GM12878 (cell line): ENCODE measurements around the gene RBM10. TPM values are rescaled to one million over a fixed set of nuclear protein-coding genes. Genes with fewer than 3 reads are reported as not detected.

Source experiments
- ATAC-seq: fragments of 200-7000 bp; cut with Tn5 transposase; 3 replicates; pipeline ENCODE4 v1.9.1; 2020; ENCODE audit warnings: mild to moderate bottlenecking, moderate library complexity
- BruUV-seq: library from RNA; stranded (reverse); fragments of 400-500 nt; replicated peaks from 2 replicates; lab custom pipeline; 2021; lab: Mats Ljungman, UMichigan
- CTCF ChIA-PET: fragments of 300-600 bp; sonication (Branson Sonifier 250); formaldehyde crosslinking; extraction: SDS; loops from one replicate; lab custom pipeline; 2021; ENCODE audit warnings: inconsistent platforms; lab: Yijun Ruan, JAX
- POLR2A ChIA-PET: fragments of 350-600 bp; formaldehyde crosslinking; extraction: SDS; loops from one replicate; lab custom pipeline; 2021; ENCODE audit warnings: inconsistent platforms; lab: Charles Lee
- RAD21 ChIA-PET: fragments of 300-600 bp; sonication (Branson Sonifier 250); formaldehyde crosslinking; loops from one replicate; lab custom pipeline; 2023; ENCODE audit warnings: antibody characterized with exemption; ENCODE audit not compliant: unreplicated experiment; lab: Charles Lee
- SMC1A ChIA-PET: fragments of 300-600 bp; sonication (Branson Sonifier 250); formaldehyde crosslinking; loops from one replicate; lab custom pipeline; 2023; ENCODE audit not compliant: unreplicated experiment, uncharacterized antibody; lab: Charles Lee
- DNase-seq: peaks from one replicate; pipeline ENCODE4 v3.0.0-alpha.2; 2011; ENCODE audit warnings: low read depth, low spot score
- FAIRE-seq: peaks from 3 replicates; lab custom pipeline; 2011; peaks lifted over from hg19 to GRCh38; lab: Jason Lieb, UNC
- H2AFZ ChIP-seq: 2 replicates; pipeline ENCODE4 v1.6.0; 2011; ENCODE audit warnings: low read depth, low read length, control low read depth; ENCODE audit not compliant: control insufficient read depth
- H3K27ac ChIP-seq: 2 replicates; pipeline ENCODE4 v1.5.1; 2011; ENCODE audit warnings: control low read depth; ENCODE audit not compliant: control insufficient read depth, insufficient read depth
- H3K27me3 ChIP-seq, 2 experiments: replicated peaks in 1 of 2; 2 replicates each; pipeline versions ENCODE4 v1.6.0 to v1.6.1; 2011; ENCODE audit warnings: low read length in 1 of 2; ENCODE audit not compliant: control insufficient read depth in 2 of 2, insufficient read depth in 2 of 2
- H3K36me3 ChIP-seq, 2 experiments: 2 replicates each; pipeline ENCODE4 v1.5.1; 2011; ENCODE audit warnings: low read length in 1 of 2; ENCODE audit not compliant: control insufficient read depth in 2 of 2, insufficient read depth in 2 of 2
- H3K4me1 ChIP-seq: 2 replicates; pipeline ENCODE4 v1.6.1; 2011; ENCODE audit warnings: mild to moderate bottlenecking, low read length, moderate library complexity, mixed read lengths; ENCODE audit not compliant: control insufficient read depth, insufficient read depth
- H3K4me2 ChIP-seq: 2 replicates; pipeline ENCODE4 v1.6.0; 2011; ENCODE audit warnings: control low read depth; ENCODE audit not compliant: control insufficient read depth, insufficient read depth
- H3K4me3 ChIP-seq: fragments of 200-600 bp; sonication (generic); 2 replicates; pipeline ENCODE4 v1.5.1; 2016
- H3K79me2 ChIP-seq: 2 replicates; pipeline ENCODE4 v1.6.0; 2011; ENCODE audit warnings: low read length; ENCODE audit not compliant: control insufficient read depth, insufficient read depth
- H3K9ac ChIP-seq: 2 replicates; pipeline ENCODE4 v1.8.0; 2011; ENCODE audit warnings: low read length, control low read depth, mixed read lengths; ENCODE audit not compliant: control insufficient read depth, insufficient read depth
- H3K9me3 ChIP-seq: replicated peaks from 3 replicates; pipeline ENCODE4 v1.5.1; 2011; ENCODE audit warnings: mild to moderate bottlenecking, low read length; ENCODE audit not compliant: control insufficient read depth, insufficient read depth
- H4K20me1 ChIP-seq: 2 replicates; pipeline ENCODE4 v1.6.0; 2011; ENCODE audit not compliant: control insufficient read depth, insufficient read depth
- BRCA1 ChIP-seq: IDR thresholded peaks from 2 replicates; pipeline ENCODE4 v1.6.1; 2011; ENCODE audit warnings: low read depth, low read length, improper control_type of control experiment
- CHD4 ChIP-seq: fragments of 200-600 bp; sonication (generic); IDR thresholded peaks from 2 replicates; pipeline ENCODE4 v1.6.1; 2016; ENCODE audit warnings: mild to moderate bottlenecking
- ETV6 ChIP-seq, 2 experiments: fragments of 450-650 bp in 1 of 2; IDR thresholded peaks in 1 of 2; conservative IDR thresholded peaks in 1 of 2; 2 replicates each; pipeline ENCODE4 v1.6.1; 2014; ENCODE audit warnings: antibody characterized with exemption in 1 of 2, borderline replicate concordance in 1 of 2, low read depth in 1 of 2, mild to moderate bottlenecking in 1 of 2, moderate library complexity in 1 of 2
- HDAC2 ChIP-seq: fragments of 200-600 bp; sonication (generic); IDR thresholded peaks from 2 replicates; pipeline ENCODE4 v1.6.1; 2017
- KLF5 ChIP-seq: fragments of 450-650 bp; IDR thresholded peaks from 2 replicates; pipeline ENCODE4 v1.6.1; 2014; ENCODE audit warnings: mild to moderate bottlenecking; ENCODE audit not compliant: partially characterized antibody
- MYC ChIP-seq: IDR thresholded peaks from 2 replicates; pipeline ENCODE4 v1.6.1; 2011; ENCODE audit warnings: mild to moderate bottlenecking, low read length, moderate library complexity, inconsistent platforms; ENCODE audit not compliant: insufficient read depth, insufficient replicate concordance, insufficient read length, severe bottlenecking
- NFXL1 ChIP-seq: fragments of 450-650 bp; IDR thresholded peaks from 2 replicates; pipeline ENCODE4 v1.6.1; 2017; ENCODE audit warnings: antibody characterized with exemption, mild to moderate bottlenecking, borderline replicate concordance
- NR2F1 ChIP-seq: fragments of 450-650 bp; conservative IDR thresholded peaks from 2 replicates; pipeline ENCODE4 v1.6.1; 2017; ENCODE audit warnings: mild to moderate bottlenecking
- POLR2AphosphoS2 ChIP-seq: IDR thresholded peaks from 2 replicates; pipeline ENCODE4 v1.6.1; 2011; ENCODE audit warnings: low read depth, mild to moderate bottlenecking, low read length, improper control_type of control experiment, moderate library complexity
- SIN3A ChIP-seq: IDR thresholded peaks from 2 replicates; pipeline ENCODE4 v1.6.1; 2012; ENCODE audit warnings: low read depth, low read length, improper control_type of control experiment
- SREBF1 ChIP-seq: IDR thresholded peaks from 2 replicates; pipeline ENCODE4 v1.6.1; 2012; ENCODE audit warnings: mild to moderate bottlenecking, low read length
- WGBS: methylation state at CpG from one replicate; pipeline ENCODE4 v1.1.6; 2016; ENCODE audit warnings: low lambda C conversion rate; ENCODE audit not compliant: insufficient replicate concordance, insufficient coverage; ENCODE audit errors: missing lambda C conversion rate; 5-methylcytosine and 5-hydroxymethylcytosine counted together
- in situ Hi-C: fragments of 300-500 bp; cut with MboI; formaldehyde crosslinking; loops from 9 replicates; pipeline ENCODE4 v1.14.3; 2018; ENCODE audit warnings: mixed read lengths
- intact Hi-C: fragments of 100-400 bp; cut with micrococcal nuclease; formaldehyde crosslinking; loops from one replicate; pipeline ENCODE4 v1.14.2; 2022; ENCODE audit not compliant: unreplicated experiment
- polyA plus RNA-seq, 11 experiments: library from polyadenylated mRNA; depleted of rRNA in 4 of 11; unstranded in 6 of 11; stranded (reverse) in 5 of 11; fragments of >200 nt; fragmentation: Nextera tagmentation in 4 of 11; fragmentation: Illumina TruSeq in 1 of 11; extraction: Ambion mirVana in 4 of 11; extraction: Trizol in 1 of 11; gene quantifications; 1 replicate in 1 of 11; 2 replicates in 10 of 11; pipeline versions ENCODE4 v1.2.1 to v1.2.3, GENCODE V29; 2011 to 2016; ENCODE audit warnings: inconsistent platforms in 2 of 11, missing spikeins in 2 of 11, low read depth in 1 of 11
- total RNA-seq, 4 experiments: library from RNA; depleted of rRNA in 3 of 4; stranded (reverse); fragments of >200 nt in 3 of 4; fragmentation: Illumina TruSeq in 1 of 4; extraction: Trizol in 1 of 4; gene quantifications; 2 replicates each; pipeline versions ENCODE4 v1.2.1 to v1.2.3, GENCODE V29; 2013 to 2021
- TF ChIP-seq, protein P1 (sequence below): fragments of 450-650 bp; IDR thresholded peaks from 2 replicates; pipeline ENCODE4 v1.6.1; 2017; ENCODE audit warnings: mild to moderate bottlenecking
- TF ChIP-seq, protein P2 (sequence below): IDR thresholded peaks from 2 replicates; pipeline ENCODE4 v1.6.1; 2011; ENCODE audit warnings: borderline replicate concordance, low read depth, mild to moderate bottlenecking, moderate library complexity, mixed read lengths, low read length; ENCODE audit not compliant: insufficient read depth; ENCODE audit errors: extremely low read length
- TF ChIP-seq, protein P3 (sequence below): fragments of 450-650 bp; conservative IDR thresholded peaks from 2 replicates; pipeline ENCODE4 v1.6.1; 2017; ENCODE audit warnings: mild to moderate bottlenecking, moderate library complexity
- TF ChIP-seq, protein P4 (sequence below): fragments of 450-650 bp; IDR thresholded peaks from 2 replicates; pipeline ENCODE4 v1.6.1; 2014; ENCODE audit warnings: mild to moderate bottlenecking
- TF ChIP-seq, protein P5 (sequence below): fragments of 450-650 bp; IDR thresholded peaks from 2 replicates; pipeline ENCODE4 v1.6.1; 2018; ENCODE audit warnings: mild to moderate bottlenecking, low read depth, moderate library complexity; ENCODE audit not compliant: partially characterized antibody

RBM10 gene
- total and polyA plus RNA-seq, 10 of the 15 experiments (the other 5 are each of a cell fraction or from before 2014, with no cell fraction given) = 1.4 to 60.0 (median 29.8) TPM

DNA sequence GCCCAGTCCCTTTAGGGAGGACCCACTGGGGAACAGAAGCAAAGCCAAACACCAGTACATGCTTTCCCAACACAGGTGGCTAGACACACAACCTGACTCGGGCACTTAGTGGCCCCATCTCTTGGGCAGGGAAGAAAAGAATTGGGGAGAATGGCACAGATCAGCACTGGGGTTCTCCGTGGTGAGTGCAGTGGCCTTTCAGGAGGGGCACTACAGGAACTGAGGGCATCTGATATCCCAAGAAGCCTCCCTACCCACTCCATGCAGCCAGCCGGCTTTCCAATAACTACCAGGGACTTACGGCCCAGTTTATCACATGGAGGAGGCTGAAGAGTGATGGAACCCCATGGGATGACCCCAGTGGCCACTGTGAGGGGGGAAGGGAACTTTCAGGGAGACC lies 43.8 kb upstream of the RBM10 start:
- H3K27me3 ChIP-seq = peaks cover 0 to 2% of the 10 kb centered on the region in 2 experiments; a peak in 1 of 4 replicates
- H3K9me3 ChIP-seq = no peaks in the 10 kb centered on the region; the same call in 2 of the 3 replicates
- ChIA-PET RAD21 (no interaction called here), POLR2A (no interaction called here), CTCF (no interaction called here), SMC1A (no interaction called here)
- H2AFZ ChIP-seq = no peak overlapping the region
- no peaks in the 10 kb centered on the region for H4K20me1 ChIP-seq
- H3K79me2 ChIP-seq = no peaks in the 10 kb centered on the region
- H3K4me2 ChIP-seq = no peak overlapping the region
- H3K27ac ChIP-seq = no peak overlapping the region
- no peak overlapping the region for H3K9ac ChIP-seq
- H3K4me1 ChIP-seq = no peaks in the 10 kb centered on the region
- no peak overlapping the region for H3K4me3 ChIP-seq
- H3K36me3 ChIP-seq = no peaks in the 10 kb centered on the region
- no peak for FAIRE-seq
- intact Hi-C loops (no loop called here), in situ Hi-C loops (no loop called here)
- BruUV-seq = no TSS peak
- no peak for DNase-seq
- WGBS = 36% methylated on average over 4 of the region's 4 CpGs
- ATAC-seq = no peak
- TF ChIP-seq, protein P1, sequence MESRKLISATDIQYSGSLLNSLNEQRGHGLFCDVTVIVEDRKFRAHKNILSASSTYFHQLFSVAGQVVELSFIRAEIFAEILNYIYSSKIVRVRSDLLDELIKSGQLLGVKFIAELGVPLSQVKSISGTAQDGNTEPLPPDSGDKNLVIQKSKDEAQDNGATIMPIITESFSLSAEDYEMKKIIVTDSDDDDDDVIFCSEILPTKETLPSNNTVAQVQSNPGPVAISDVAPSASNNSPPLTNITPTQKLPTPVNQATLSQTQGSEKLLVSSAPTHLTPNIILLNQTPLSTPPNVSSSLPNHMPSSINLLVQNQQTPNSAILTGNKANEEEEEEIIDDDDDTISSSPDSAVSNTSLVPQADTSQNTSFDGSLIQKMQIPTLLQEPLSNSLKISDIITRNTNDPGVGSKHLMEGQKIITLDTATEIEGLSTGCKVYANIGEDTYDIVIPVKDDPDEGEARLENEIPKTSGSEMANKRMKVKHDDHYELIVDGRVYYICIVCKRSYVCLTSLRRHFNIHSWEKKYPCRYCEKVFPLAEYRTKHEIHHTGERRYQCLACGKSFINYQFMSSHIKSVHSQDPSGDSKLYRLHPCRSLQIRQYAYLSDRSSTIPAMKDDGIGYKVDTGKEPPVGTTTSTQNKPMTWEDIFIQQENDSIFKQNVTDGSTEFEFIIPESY = no peak
- no peak for TF ChIP-seq POLR2AphosphoS2
- TF ChIP-seq KLF5 = no peak
- TF ChIP-seq BRCA1 = no peak
- TF ChIP-seq ETV6 (conservative IDR thresholded peaks at IDR 0.05 in 1 of 2, IDR thresholded peaks at IDR 0.05 in 1 of 2; ENCODE audit: borderline replicate concordance in 1 of 2, low read depth in 1 of 2) = no peak
- TF ChIP-seq, protein P2, sequence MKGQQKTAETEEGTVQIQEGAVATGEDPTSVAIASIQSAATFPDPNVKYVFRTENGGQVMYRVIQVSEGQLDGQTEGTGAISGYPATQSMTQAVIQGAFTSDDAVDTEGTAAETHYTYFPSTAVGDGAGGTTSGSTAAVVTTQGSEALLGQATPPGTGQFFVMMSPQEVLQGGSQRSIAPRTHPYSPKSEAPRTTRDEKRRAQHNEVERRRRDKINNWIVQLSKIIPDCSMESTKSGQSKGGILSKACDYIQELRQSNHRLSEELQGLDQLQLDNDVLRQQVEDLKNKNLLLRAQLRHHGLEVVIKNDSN = no peak
- TF ChIP-seq SIN3A = no peak
- TF ChIP-seq NR2F1 = no peak
- TF ChIP-seq, protein P3, sequence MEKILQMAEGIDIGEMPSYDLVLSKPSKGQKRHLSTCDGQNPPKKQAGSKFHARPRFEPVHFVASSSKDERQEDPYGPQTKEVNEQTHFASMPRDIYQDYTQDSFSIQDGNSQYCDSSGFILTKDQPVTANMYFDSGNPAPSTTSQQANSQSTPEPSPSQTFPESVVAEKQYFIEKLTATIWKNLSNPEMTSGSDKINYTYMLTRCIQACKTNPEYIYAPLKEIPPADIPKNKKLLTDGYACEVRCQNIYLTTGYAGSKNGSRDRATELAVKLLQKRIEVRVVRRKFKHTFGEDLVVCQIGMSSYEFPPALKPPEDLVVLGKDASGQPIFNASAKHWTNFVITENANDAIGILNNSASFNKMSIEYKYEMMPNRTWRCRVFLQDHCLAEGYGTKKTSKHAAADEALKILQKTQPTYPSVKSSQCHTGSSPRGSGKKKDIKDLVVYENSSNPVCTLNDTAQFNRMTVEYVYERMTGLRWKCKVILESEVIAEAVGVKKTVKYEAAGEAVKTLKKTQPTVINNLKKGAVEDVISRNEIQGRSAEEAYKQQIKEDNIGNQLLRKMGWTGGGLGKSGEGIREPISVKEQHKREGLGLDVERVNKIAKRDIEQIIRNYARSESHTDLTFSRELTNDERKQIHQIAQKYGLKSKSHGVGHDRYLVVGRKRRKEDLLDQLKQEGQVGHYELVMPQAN = no peak
- TF ChIP-seq, protein P4, sequence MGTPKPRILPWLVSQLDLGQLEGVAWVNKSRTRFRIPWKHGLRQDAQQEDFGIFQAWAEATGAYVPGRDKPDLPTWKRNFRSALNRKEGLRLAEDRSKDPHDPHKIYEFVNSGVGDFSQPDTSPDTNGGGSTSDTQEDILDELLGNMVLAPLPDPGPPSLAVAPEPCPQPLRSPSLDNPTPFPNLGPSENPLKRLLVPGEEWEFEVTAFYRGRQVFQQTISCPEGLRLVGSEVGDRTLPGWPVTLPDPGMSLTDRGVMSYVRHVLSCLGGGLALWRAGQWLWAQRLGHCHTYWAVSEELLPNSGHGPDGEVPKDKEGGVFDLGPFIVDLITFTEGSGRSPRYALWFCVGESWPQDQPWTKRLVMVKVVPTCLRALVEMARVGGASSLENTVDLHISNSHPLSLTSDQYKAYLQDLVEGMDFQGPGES = no peak
- TF ChIP-seq MYC = no peak
- no peak for TF ChIP-seq NFXL1
- TF ChIP-seq CHD4 = no peak
- TF ChIP-seq SREBF1 = no peak
- TF ChIP-seq, protein P5, sequence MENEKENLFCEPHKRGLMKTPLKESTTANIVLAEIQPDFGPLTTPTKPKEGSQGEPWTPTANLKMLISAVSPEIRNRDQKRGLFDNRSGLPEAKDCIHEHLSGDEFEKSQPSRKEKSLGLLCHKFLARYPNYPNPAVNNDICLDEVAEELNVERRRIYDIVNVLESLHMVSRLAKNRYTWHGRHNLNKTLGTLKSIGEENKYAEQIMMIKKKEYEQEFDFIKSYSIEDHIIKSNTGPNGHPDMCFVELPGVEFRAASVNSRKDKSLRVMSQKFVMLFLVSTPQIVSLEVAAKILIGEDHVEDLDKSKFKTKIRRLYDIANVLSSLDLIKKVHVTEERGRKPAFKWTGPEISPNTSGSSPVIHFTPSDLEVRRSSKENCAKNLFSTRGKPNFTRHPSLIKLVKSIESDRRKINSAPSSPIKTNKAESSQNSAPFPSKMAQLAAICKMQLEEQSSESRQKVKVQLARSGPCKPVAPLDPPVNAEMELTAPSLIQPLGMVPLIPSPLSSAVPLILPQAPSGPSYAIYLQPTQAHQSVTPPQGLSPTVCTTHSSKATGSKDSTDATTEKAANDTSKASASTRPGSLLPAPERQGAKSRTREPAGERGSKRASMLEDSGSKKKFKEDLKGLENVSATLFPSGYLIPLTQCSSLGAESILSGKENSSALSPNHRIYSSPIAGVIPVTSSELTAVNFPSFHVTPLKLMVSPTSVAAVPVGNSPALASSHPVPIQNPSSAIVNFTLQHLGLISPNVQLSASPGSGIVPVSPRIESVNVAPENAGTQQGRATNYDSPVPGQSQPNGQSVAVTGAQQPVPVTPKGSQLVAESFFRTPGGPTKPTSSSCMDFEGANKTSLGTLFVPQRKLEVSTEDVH = no peak
- no peak for TF ChIP-seq HDAC2
